GM12878 (cell line): ENCODE results near the gene OCA2.

Source experiments
- EZH2 ChIP-seq: IDR thresholded peaks from 2 replicates; pipeline ENCODE4 v1.6.1; 2012; ENCODE audit warnings: low read depth, mild to moderate bottlenecking, control low read depth, inconsistent platforms, low read length, borderline replicate concordance; ENCODE audit not compliant: control insufficient read depth
- POLR2AphosphoS5 ChIP-seq: IDR thresholded peaks from 2 replicates; pipeline ENCODE4 v1.6.1; 2011; ENCODE audit warnings: mild to moderate bottlenecking, low read length, inconsistent platforms
- SPI1 ChIP-seq: IDR thresholded peaks from 2 replicates; pipeline ENCODE4 v1.6.1; 2011; ENCODE audit warnings: low read depth, mild to moderate bottlenecking, low read length, moderate library complexity, borderline replicate concordance; ENCODE audit not compliant: insufficient read depth

DNA sequence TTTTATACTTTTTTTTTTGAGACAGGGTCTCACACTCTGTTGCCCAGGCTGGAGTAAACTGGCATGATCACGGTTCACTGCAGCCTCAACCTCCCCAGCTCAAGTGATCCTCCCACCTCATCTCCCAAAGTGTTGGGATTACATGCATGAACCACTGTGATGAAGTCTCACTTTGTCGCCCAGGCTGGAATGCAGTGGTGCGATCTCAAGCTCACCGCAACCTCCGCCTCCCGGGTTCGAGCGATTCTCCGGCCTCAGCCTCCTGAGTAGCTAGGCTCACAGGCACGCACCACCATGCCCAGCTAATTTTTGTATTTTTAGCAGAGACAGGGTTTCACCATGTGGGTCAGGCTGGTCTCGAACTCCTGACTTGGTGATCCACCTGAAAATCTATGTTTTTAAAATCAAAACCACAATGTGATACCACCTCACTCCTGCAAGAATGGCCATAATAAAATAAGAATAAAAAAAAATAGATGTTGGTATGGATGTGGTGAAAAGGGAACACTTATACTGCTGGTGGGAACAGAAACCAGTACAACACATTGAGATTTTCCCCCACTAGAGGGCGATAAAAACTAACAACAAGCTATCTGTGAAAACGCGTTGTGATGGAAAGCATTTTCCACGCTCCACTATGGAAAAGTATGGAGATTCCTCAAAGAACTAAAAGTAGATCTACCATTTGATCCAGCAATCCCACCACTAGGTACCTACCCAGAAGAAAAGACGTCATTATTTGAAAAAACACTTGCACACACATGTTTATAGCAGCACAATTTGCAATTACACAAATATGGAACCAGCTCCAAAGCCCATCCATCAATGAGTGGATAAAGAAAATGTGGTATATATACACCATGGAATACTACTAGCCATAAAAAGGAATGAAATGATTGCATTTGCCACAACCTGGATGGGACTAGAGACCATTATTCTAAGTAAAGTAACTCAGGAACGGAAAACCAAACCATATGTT is 26.8 kb upstream of the OCA2 start:
- no peak for TF ChIP-seq EZH2
- TF ChIP-seq POLR2AphosphoS5, result no peak
- no peak for TF ChIP-seq SPI1
